Measurements from ENCODE around the gene WDSUB1.

The WDSUB1 gene

GRCh38 chr2:159265171-159265576, 21.3 kb downstream of the WDSUB1 start:
- DNase-seq, result no peak

- DNase-seq, result no peak
Observed at GRCh38 chr2:159262904-159263303, 23.6 kb downstream of the WDSUB1 start.

- no peak for DNase-seq
Observed at GRCh38 chr2:159262226-159262625, 24.3 kb downstream of the WDSUB1 start.

- no peak for DNase-seq
Observed at GRCh38 chr2:159256159-159256558, 30.3 kb downstream of the WDSUB1 start.

- no peak for DNase-seq
Observed at GRCh38 chr2:159252905-159253304, 33.6 kb downstream of the WDSUB1 start.

- DNase-seq, result peak; percentile 12
Observed at GRCh38 chr2:159251296-159252173, 35.0 kb downstream of the WDSUB1 start.

- DNase-seq, result peak; percentile 36
Observed at GRCh38 chr2:159249990-159250715, 36.4 kb downstream of the WDSUB1 start.

GRCh38 chr2:159246325-159246988, 40.0 kb downstream of the WDSUB1 start:
- no peak for DNase-seq

GRCh38 chr2:159243529-159243928, 43.0 kb downstream of the WDSUB1 start:
- DNase-seq, result no peak

- no peak for DNase-seq
Observed at GRCh38 chr2:159234868-159235267, 51.6 kb downstream of the WDSUB1 start.

GRCh38 chr2:159232456-159233170, 53.9 kb downstream of the WDSUB1 start:
- no peak for DNase-seq

- DNase-seq, result no peak
Observed at GRCh38 chr2:159230145-159230877, 56.2 kb downstream of the WDSUB1 start.

GRCh38 chr2:159229476-159230144, 56.9 kb downstream of the WDSUB1 start:
- DNase-seq, result no peak

- no peak for DNase-seq
Observed at GRCh38 chr2:159228081-159228581, 58.4 kb downstream of the WDSUB1 start.

- no peak for DNase-seq
Observed at GRCh38 chr2:159227467-159227866, 59.0 kb downstream of the WDSUB1 start.

- DNase-seq, result no peak
Observed at GRCh38 chr2:159226608-159227385, 59.7 kb downstream of the WDSUB1 start.

GRCh38 chr2:159226059-159226461, 60.4 kb downstream of the WDSUB1 start:
- DNase-seq, result no peak

- no peak for DNase-seq
Observed at GRCh38 chr2:159225025-159226016, 61.2 kb downstream of the WDSUB1 start.

All from T1000 (cell line).